Thoracic aorta (tissue), 2 donors: ENCODE data around the gene FKBP11. TPM values are rescaled to one million over a fixed set of nuclear protein-coding genes. Genes with fewer than 3 reads are reported as not detected.

Source experiments
- ATAC-seq: fragments of 150-250 bp; one replicate; pipeline ENCODE4 v1.8.0; 2017; ENCODE audit warnings: low read depth; ENCODE audit not compliant: insufficient number of reproducible peaks, low FRiP score
- DNase-seq: peaks from one replicate; pipeline ENCODE4 v3.0.0-alpha.2; 2020; ENCODE audit warnings: low spot score
- H3K27ac ChIP-seq, 2 donors: fragments of 200-600 bp; sonication (generic); 1 replicate in 1 of 2; 2 replicates in 1 of 2; pipeline ENCODE4 v1.5.1; 2016; ENCODE audit warnings: mild to moderate bottlenecking in 2 of 2, moderate library complexity in 2 of 2
- H3K27me3 ChIP-seq: fragments of 200-600 bp; sonication (generic); replicated peaks from 2 replicates; pipeline ENCODE4 v1.6.0; 2016; ENCODE audit warnings: mild to moderate bottlenecking; ENCODE audit not compliant: insufficient read depth
- H3K36me3 ChIP-seq: fragments of 200-600 bp; sonication (generic); one replicate; pipeline ENCODE4 v1.5.1; 2016
- H3K4me1 ChIP-seq, 2 donors: fragments of 200-600 bp; sonication (generic); 1 replicate in 1 of 2; 2 replicates in 1 of 2; pipeline versions ENCODE4 v1.5.1 to v1.6.0; 2016; ENCODE audit warnings: low read depth in 2 of 2, mild to moderate bottlenecking in 1 of 2; ENCODE audit not compliant: control insufficient read depth in 1 of 2
- H3K4me3 ChIP-seq: fragments of 200-600 bp; sonication (generic); 2 replicates; pipeline ENCODE4 v1.5.1; 2016; ENCODE audit warnings: mild to moderate bottlenecking
- H3K9me3 ChIP-seq: fragments of 200-600 bp; sonication (generic); 2 replicates; pipeline ENCODE4 v1.5.1; 2016
- total RNA-seq, 2 donors: library from RNA; depleted of rRNA; stranded (reverse); fragments of >200 nt; gene quantifications; one replicate each; pipeline versions ENCODE4 v1.1.0 to v1.2.3, GENCODE V29; 2016
- TF ChIP-seq, protein P1 (sequence below): fragments of 200-600 bp; sonication (generic); IDR thresholded peaks from one replicate; pipeline ENCODE4 v1.5.1; 2019; ENCODE audit warnings: antibody characterized with exemption

The FKBP11 gene
- total RNA-seq, 2 donors from 2014 or later = 19.0 to 22.2 TPM

DNA sequence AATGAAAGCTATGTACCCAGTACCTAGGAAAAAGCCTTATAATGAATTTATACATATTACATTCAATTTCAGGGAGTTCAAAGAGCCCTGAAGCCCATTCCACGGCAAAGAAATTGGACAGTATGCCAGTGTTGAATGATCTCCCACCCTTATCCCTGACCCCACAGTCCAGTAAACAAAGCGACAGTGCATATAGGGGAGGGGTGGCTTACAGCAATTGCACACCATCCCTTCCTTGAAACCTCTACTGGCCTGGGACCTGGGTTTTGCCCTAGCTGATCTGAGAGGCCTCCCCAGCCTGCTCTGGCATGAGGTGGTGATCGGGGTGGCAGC lies 42.4 kb downstream of the FKBP11 start:
- Histone ChIP-seq H3K9me3 (no peaks in the 10 kb centered on the region), H3K4me1 (peaks cover 0 to 12% of the 10 kb centered on the region in 2 donors), H3K36me3 (no peaks in the 10 kb centered on the region), H3K27me3 (no peaks in the 10 kb centered on the region), H3K4me3 (no peak overlapping the region), H3K27ac (peak overlapping the region in 1 of 2 donors; percentile 28)
- TF ChIP-seq, protein P1, sequence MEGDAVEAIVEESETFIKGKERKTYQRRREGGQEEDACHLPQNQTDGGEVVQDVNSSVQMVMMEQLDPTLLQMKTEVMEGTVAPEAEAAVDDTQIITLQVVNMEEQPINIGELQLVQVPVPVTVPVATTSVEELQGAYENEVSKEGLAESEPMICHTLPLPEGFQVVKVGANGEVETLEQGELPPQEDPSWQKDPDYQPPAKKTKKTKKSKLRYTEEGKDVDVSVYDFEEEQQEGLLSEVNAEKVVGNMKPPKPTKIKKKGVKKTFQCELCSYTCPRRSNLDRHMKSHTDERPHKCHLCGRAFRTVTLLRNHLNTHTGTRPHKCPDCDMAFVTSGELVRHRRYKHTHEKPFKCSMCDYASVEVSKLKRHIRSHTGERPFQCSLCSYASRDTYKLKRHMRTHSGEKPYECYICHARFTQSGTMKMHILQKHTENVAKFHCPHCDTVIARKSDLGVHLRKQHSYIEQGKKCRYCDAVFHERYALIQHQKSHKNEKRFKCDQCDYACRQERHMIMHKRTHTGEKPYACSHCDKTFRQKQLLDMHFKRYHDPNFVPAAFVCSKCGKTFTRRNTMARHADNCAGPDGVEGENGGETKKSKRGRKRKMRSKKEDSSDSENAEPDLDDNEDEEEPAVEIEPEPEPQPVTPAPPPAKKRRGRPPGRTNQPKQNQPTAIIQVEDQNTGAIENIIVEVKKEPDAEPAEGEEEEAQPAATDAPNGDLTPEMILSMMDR = no peak
- no peak for DNase-seq
- ATAC-seq = no peak

DNA sequence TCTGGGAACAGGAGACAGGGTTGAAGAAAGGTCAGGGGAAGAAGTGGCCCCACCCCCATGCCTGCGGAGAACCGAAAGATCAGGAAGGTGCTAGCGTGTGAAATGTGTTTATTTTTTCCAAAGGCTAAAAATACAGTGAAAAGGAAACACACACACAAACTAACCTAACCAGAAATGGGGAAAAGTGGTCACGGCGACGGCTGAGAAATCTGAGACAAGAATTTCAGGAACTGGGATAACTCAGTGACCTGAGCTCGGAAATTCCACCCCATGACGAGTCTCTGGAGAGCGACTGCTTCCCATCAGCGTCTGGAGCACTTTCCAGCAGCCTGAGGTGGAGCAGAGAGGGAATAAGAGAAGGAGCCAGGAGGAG lies 43.0 kb downstream of the FKBP11 start:
- TF ChIP-seq, protein P1 = no peak
- Histone ChIP-seq H3K36me3 (no peaks in the 10 kb centered on the region), H3K27ac (peak overlapping the region in 1 of 2 donors; percentile 28), H3K9me3 (no peaks in the 10 kb centered on the region), H3K4me1 (peaks cover 0 to 12% of the 10 kb centered on the region in 2 donors), H3K4me3 (peak overlapping the region; percentile 61), H3K27me3 (no peaks in the 10 kb centered on the region)
- no peak for DNase-seq
- peak; percentile 53 for ATAC-seq

DNA sequence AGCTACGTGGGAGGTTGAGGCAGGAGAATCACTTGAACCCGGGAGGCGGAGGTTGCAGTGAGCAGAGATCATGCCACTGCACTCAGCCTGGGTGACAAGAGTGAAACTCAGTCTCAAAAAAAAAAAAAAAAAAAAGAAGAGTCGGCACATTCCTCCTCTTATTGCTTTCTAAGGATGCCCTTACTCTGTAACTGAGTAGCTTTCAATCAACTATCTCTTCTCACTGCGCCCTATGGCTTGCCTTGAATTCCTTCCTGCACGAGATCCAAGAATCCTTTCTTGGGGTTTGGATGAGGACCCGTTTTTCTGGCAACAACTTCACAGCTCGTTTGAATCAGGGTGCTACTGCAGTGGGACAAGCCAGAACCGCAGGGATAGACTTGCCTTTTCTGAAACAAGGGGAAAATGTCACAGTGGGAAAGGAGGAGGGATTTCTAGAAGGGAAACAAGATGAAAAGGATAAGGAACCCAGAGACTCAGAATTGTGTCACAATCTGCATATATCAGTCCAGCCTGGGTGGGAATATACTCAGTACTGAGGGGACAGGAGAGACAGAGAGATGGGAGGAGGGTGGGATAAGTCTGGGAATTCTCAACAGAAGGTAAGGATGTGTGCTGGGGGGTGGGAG lies 43.5 kb downstream of the FKBP11 start:
- DNase-seq = no peak
- Histone ChIP-seq H3K36me3 (no peaks in the 10 kb centered on the region), H3K27ac (peak overlapping the region in 1 of 2 donors; percentile 28), H3K4me1 (peaks cover 0 to 12% of the 10 kb centered on the region in 2 donors), H3K27me3 (no peaks in the 10 kb centered on the region), H3K4me3 (peak overlapping the region; percentile 61), H3K9me3 (no peaks in the 10 kb centered on the region)
- TF ChIP-seq, protein P1 = no peak
- ATAC-seq = no peak

DNA sequence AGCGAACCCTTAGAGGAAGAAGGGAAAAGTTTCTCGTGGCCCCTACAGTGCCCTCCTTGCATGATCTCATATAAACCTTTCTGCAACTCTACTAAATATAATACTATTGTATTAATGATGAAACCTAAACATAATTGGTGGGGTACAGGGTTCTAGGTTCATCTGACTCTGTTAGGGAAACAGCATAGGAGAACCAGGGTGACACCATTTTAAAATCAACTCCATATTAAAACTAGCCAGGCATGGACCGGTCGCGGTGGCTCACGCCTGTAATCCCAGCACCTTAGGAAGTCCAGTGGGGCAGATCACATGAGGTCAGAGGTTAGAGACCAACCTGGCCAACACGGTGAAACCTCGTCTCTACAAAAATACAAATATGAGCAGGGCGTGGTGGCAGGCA lies 44.6 kb downstream of the FKBP11 start:
- no peak overlapping the region for H3K4me3 ChIP-seq
- ATAC-seq = no peak
- TF ChIP-seq, protein P1 = no peak

DNA sequence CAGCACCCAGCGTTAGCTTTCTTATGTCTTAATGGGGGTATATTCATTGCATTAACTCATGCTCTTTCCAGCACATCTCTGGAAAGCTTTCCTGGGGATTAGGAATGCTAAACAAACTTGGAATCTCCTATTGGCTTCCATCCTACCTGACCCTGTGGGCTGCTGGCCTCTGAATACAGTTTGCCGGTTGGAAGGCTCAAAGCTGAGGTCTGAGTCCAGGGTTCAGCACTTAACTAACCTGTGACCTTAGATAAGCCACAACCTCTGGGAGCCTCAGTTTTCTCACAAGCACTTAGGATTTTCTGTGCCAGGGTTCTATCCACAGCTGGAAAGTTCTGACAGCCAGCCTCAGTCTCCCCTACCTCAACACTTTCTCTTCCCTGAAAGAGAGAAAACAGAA lies 46.7 kb downstream of the FKBP11 start:
- DNase-seq (no peak), ATAC-seq (no peak)
- Histone ChIP-seq H3K27ac (no peak overlapping the region), H3K36me3 (no peaks in the 10 kb centered on the region), H3K4me3 (no peak overlapping the region), H3K9me3 (no peaks in the 10 kb centered on the region), H3K4me1 (peaks cover 0 to 12% of the 10 kb centered on the region in 2 donors), H3K27me3 (no peaks in the 10 kb centered on the region)
- TF ChIP-seq, protein P1 = no peak

More for the DNA sequence above, 44.6 kb downstream of the FKBP11 start:
- DNase-seq = no peak
- no peaks in the 10 kb centered on the region for H3K27me3 ChIP-seq
- H3K4me1 ChIP-seq = peaks cover 0 to 12% of the 10 kb centered on the region in 2 donors
- H3K36me3 ChIP-seq = no peaks in the 10 kb centered on the region
- no peak overlapping the region for H3K27ac ChIP-seq
- H3K9me3 ChIP-seq = no peaks in the 10 kb centered on the region
